HCT116 (cell line): ENCODE results near the gene MBTPS1. TPM values are rescaled to one million over a fixed set of nuclear protein-coding genes. Genes with fewer than 3 reads are reported as not detected.

Experiments
- ATAC-seq: fragments of 200-7000 bp; cut with Tn5 transposase; 2 replicates; pipeline ENCODE4 v1.9.1; 2020; ENCODE audit warnings: mild to moderate bottlenecking, moderate library complexity
- BruUV-seq: library from RNA; stranded (reverse); fragments of 400-500 nt; replicated peaks from 2 replicates; lab custom pipeline; 2021; lab: Mats Ljungman, UMichigan
- CTCF ChIA-PET: fragments of 300-600 bp; sonication (Branson Sonifier 250); formaldehyde crosslinking; loops from one replicate; lab custom pipeline; 2021; ENCODE audit warnings: antibody characterized with exemption; lab: Charles Lee
- POLR2A ChIA-PET: fragments of 300-600, 350-600 bp; sonication (Branson Sonifier 250); formaldehyde crosslinking; loops from one replicate; lab custom pipeline; 2021; ENCODE audit warnings: antibody characterized with exemption; lab: Charles Lee
- RAD21 ChIA-PET, 2 experiments: fragments of 300-600 bp; sonication (Branson Sonifier 250); formaldehyde crosslinking; loops; one replicate each; lab custom pipeline; 2023; ENCODE audit warnings: low total read pairs in 2 of 2; ENCODE audit not compliant: uncharacterized antibody in 2 of 2, unreplicated experiment in 2 of 2, low non-redundant PET in 1 of 2; lab: Charles Lee
- DNase-seq: peaks from one replicate; pipeline ENCODE4 v3.0.0-alpha.2; 2010; ENCODE audit warnings: low read depth, low spot score
- H2AFZ ChIP-seq: fragments of 200-600 bp; shearing (Covaris generic), sonication (generic); 2 replicates; pipeline ENCODE4 v1.6.1; 2017; ENCODE audit warnings: low read depth, mixed run types, mixed read lengths, antibody characterized with exemption, low read length; ENCODE audit not compliant: poor library complexity, severe bottlenecking
- H3K27ac ChIP-seq: 2 replicates; pipeline ENCODE4 v1.5.1; 2012; ENCODE audit warnings: low read depth, low read length
- H3K27me3 ChIP-seq: fragments of 200-600 bp; sonication (generic); 2 replicates; pipeline ENCODE4 v1.6.1; 2016; ENCODE audit warnings: mixed run types, low read length, mixed read lengths; ENCODE audit not compliant: insufficient read depth
- H3K36me3 ChIP-seq, 2 experiments: fragments of 200-500 bp in 1 of 2; fragments of 200-600 bp in 1 of 2; sonication (Bioruptor generic) in 1 of 2; sonication (generic) in 1 of 2; 2 replicates each; pipeline versions ENCODE4 v1.5.1 to v1.6.1; 2014 to 2016; ENCODE audit warnings: low read length in 2 of 2, inconsistent platforms in 1 of 2, mixed read lengths in 1 of 2, mixed run types in 1 of 2; ENCODE audit not compliant: insufficient read depth in 2 of 2, control insufficient read depth in 1 of 2
- H3K4me1 ChIP-seq, 2 experiments: fragments of 200-600 bp in 1 of 2; sonication (generic) in 1 of 2; 2 replicates each; pipeline versions ENCODE4 v1.5.1 to v1.6.1; 2012 to 2017; ENCODE audit warnings: low read length in 2 of 2, inconsistent platforms in 1 of 2, mild to moderate bottlenecking in 1 of 2, mixed read lengths in 1 of 2, mixed run types in 1 of 2, moderate library complexity in 1 of 2; ENCODE audit not compliant: insufficient read depth in 2 of 2, control insufficient read depth in 1 of 2
- H3K4me2 ChIP-seq: fragments of 200-600 bp; sonication (generic); 2 replicates; pipeline ENCODE4 v1.6.1; 2017; ENCODE audit warnings: mixed run types, low read length, mixed read lengths
- H3K4me3 ChIP-seq, 2 experiments: fragments of 200-600 bp in 1 of 2; sonication (generic) in 1 of 2; replicated peaks in 1 of 2; 2 replicates each; pipeline ENCODE4 v1.5.1; 2011 to 2016; ENCODE audit warnings: low read length in 2 of 2, control low read depth in 1 of 2, low read depth in 1 of 2, mild to moderate bottlenecking in 1 of 2, mixed read lengths in 1 of 2, mixed run types in 1 of 2
- H3K79me2 ChIP-seq: fragments of 200-600 bp; sonication (generic); 2 replicates; pipeline ENCODE4 v1.6.1; 2017; ENCODE audit warnings: mild to moderate bottlenecking, mixed run types, low read length, moderate library complexity, mixed read lengths; ENCODE audit not compliant: insufficient read depth
- H3K9ac ChIP-seq: fragments of 200-600 bp; sonication (generic); 2 replicates; pipeline ENCODE4 v1.6.1; 2016; ENCODE audit warnings: low read length, mixed read lengths
- H3K9me2 ChIP-seq: fragments of 200-600 bp; sonication (generic), shearing (Covaris generic); 2 replicates; pipeline ENCODE4 v1.6.1; 2017; ENCODE audit warnings: mixed run types, mild to moderate bottlenecking, moderate library complexity; ENCODE audit not compliant: insufficient read depth
- H3K9me3 ChIP-seq, 2 experiments: fragments of 200-500 bp in 1 of 2; fragments of 200-600 bp in 1 of 2; sonication (Bioruptor generic) in 1 of 2; sonication (generic) in 1 of 2; 2 replicates each; pipeline ENCODE4 v1.6.1; 2014 to 2017; ENCODE audit warnings: low read length in 2 of 2, mixed read lengths in 2 of 2, inconsistent platforms in 1 of 2, low read depth in 1 of 2, mild to moderate bottlenecking in 1 of 2, mixed run types in 1 of 2, moderate library complexity in 1 of 2; ENCODE audit not compliant: control insufficient read depth in 1 of 2, insufficient read depth in 1 of 2
- H4K20me1 ChIP-seq: fragments of 200-600 bp; sonication (generic), shearing (Covaris generic); 2 replicates; pipeline ENCODE4 v1.6.1; 2017; ENCODE audit warnings: mixed run types, mild to moderate bottlenecking, moderate library complexity; ENCODE audit not compliant: insufficient read depth
- CBX3 ChIP-seq: IDR thresholded peaks from 2 replicates; pipeline ENCODE4 v1.6.1; 2012; ENCODE audit warnings: low read depth
- CEBPB ChIP-seq: IDR thresholded peaks from 2 replicates; pipeline ENCODE4 v1.6.1; 2012; ENCODE audit warnings: low read depth
- EGR1 ChIP-seq: IDR thresholded peaks from 2 replicates; pipeline ENCODE4 v1.6.1; 2012; ENCODE audit warnings: low read depth
- EZH2 ChIP-seq: fragments of 200-600 bp; sonication (generic); IDR thresholded peaks from 2 replicates; pipeline ENCODE4 v1.6.1; 2017; ENCODE audit warnings: antibody characterized with exemption, mixed run types
- EZH2phosphoT487 ChIP-seq: fragments of 200-600 bp; IDR thresholded peaks from 2 replicates; pipeline ENCODE4 v1.6.1; 2018; ENCODE audit warnings: antibody characterized with exemption, borderline replicate concordance
- JUND ChIP-seq: IDR thresholded peaks from 2 replicates; pipeline ENCODE4 v1.6.1; 2012
- POLR2A ChIP-seq: IDR thresholded peaks from 2 replicates; pipeline ENCODE4 v1.7.0; 2011; ENCODE audit warnings: borderline replicate concordance; ENCODE audit not compliant: insufficient read depth, insufficient read length; ENCODE audit errors: extremely low read depth
- RAD21 ChIP-seq: IDR thresholded peaks from 2 replicates; pipeline ENCODE4 v1.6.1; 2012; ENCODE audit warnings: low read depth, mild to moderate bottlenecking
- SIN3A ChIP-seq: IDR thresholded peaks from 2 replicates; pipeline ENCODE4 v1.6.1; 2012; ENCODE audit warnings: low read depth
- ZNF274 ChIP-seq: fragments of 200-500 bp; sonication (Bioruptor generic); IDR thresholded peaks from 2 replicates; pipeline ENCODE4 v1.6.1; 2014; ENCODE audit warnings: mild to moderate bottlenecking, low read depth, low read length, inconsistent platforms
- intact Hi-C: fragments of 100-400 bp; cut with micrococcal nuclease; formaldehyde crosslinking; loops from 2 replicates; pipeline ENCODE4 v1.10.0; 2022
- total RNA-seq: library from RNA; stranded (reverse); gene quantifications from one replicate; pipeline ENCODE4 v1.2.1, GENCODE V29; 2021; ENCODE audit not compliant: unreplicated experiment
- TF ChIP-seq, protein P1 (sequence below), 3 experiments: fragments of 200-600 bp in 1 of 3; sonication (generic) in 1 of 3; IDR thresholded peaks in 2 of 3; conservative IDR thresholded peaks in 1 of 3; 2 replicates each; pipeline ENCODE4 v1.5.1; 2012 to 2017; ENCODE audit warnings: low read depth in 2 of 3, low read length in 2 of 3, antibody characterized with exemption in 1 of 3, borderline replicate concordance in 1 of 3, control low read depth in 1 of 3, mild to moderate bottlenecking in 1 of 3, mixed read lengths in 1 of 3, mixed run types in 1 of 3, moderate library complexity in 1 of 3; ENCODE audit not compliant: insufficient read depth in 1 of 3

MBTPS1 gene
- total RNA-seq, 1 experiment from 2014 or later: 111 TPM

DNA sequence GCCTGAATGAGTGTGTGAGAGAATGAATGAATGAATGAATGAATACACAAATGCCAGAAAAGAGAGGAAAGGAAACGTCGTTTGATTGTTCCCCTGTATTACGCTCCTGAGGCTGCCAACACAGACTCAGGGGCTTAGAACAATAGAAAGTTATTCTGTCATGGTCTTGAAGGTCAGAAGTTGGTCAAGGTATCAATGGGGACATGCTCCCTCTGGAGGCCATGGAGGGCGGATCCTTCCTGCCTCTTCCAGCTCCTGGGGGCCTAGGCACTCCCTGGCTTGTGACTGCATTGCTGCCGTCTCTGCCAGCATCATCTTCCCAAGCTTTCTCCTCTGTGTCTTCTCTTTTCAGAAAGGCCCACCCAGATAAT is 72.6 kb downstream of the MBTPS1 start:
- Histone ChIP-seq H3K4me2 (no peak overlapping the region), H2AFZ (no peak overlapping the region), H3K4me3 (no peak overlapping the region), H3K4me1 (peaks cover 2 to 5% of the 10 kb centered on the region in 2 experiments; a peak in 1 of 4 replicates), H3K27ac (no peak overlapping the region), H3K36me3 (no peaks in the 10 kb centered on the region), H3K27me3 (no peaks in the 10 kb centered on the region; the same call in 1 of the 2 replicates), H4K20me1 (no peaks in the 10 kb centered on the region), H3K9me3 (no peaks in the 10 kb centered on the region), H3K9ac (no peak overlapping the region), H3K79me2 (no peaks in the 10 kb centered on the region), H3K9me2 (no peaks in the 10 kb centered on the region)
- DNase-seq (peak; percentile 41), ATAC-seq (peak; percentile 82)
- ChIA-PET POLR2A (no interaction called here), RAD21 (interaction anchor here in 1 of 2 experiments (2.1 kb wide), 1 partner anchor 87 kb away, joined by 7 read pairs; no protein-coding TSS in a partner anchor), CTCF (interaction anchor here (0.9 to 1.6 kb wide), 6 partner anchors 22 to 117 kb away, joined by 3 to 10 read pairs (median 4); no protein-coding TSS in a partner anchor)
- no TSS peak for BruUV-seq
- intact Hi-C loops: loop anchor here (2.0 kb wide), 1 partner anchor 87 kb away; no protein-coding TSS in a partner anchor
- TF ChIP-seq POLR2A (no peak), EGR1 (no peak), SIN3A (no peak), RAD21 (peak; percentile 66), CEBPB (no peak), EZH2 (no peak), EZH2phosphoT487 (no peak), CBX3 (no peak), ZNF274 (no peak), JUND (no peak)
- TF ChIP-seq, protein P1, sequence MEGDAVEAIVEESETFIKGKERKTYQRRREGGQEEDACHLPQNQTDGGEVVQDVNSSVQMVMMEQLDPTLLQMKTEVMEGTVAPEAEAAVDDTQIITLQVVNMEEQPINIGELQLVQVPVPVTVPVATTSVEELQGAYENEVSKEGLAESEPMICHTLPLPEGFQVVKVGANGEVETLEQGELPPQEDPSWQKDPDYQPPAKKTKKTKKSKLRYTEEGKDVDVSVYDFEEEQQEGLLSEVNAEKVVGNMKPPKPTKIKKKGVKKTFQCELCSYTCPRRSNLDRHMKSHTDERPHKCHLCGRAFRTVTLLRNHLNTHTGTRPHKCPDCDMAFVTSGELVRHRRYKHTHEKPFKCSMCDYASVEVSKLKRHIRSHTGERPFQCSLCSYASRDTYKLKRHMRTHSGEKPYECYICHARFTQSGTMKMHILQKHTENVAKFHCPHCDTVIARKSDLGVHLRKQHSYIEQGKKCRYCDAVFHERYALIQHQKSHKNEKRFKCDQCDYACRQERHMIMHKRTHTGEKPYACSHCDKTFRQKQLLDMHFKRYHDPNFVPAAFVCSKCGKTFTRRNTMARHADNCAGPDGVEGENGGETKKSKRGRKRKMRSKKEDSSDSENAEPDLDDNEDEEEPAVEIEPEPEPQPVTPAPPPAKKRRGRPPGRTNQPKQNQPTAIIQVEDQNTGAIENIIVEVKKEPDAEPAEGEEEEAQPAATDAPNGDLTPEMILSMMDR (IDR thresholded peaks at IDR 0.05 in 2 of 3, conservative IDR thresholded peaks at IDR 0.05 in 1 of 3; ENCODE audit: borderline replicate concordance in 1 of 3, insufficient read depth in 1 of 3, low read depth in 2 of 3, low read length in 2 of 3): peak; percentile 67 to 80 (median 73); a peak in 5 of 6 replicates
